HG02981 (cell line): ENCODE measurements around the gene BCOR.

Experiments used
- ATAC-seq: cut with Tn5 transposase; IDR thresholded peaks from one replicate; pipeline ENCODE4 v1.9.1; 2021; ENCODE audit warnings: mild to moderate bottlenecking, moderate library complexity; ENCODE audit not compliant: unreplicated experiment

BCOR gene

DNA sequence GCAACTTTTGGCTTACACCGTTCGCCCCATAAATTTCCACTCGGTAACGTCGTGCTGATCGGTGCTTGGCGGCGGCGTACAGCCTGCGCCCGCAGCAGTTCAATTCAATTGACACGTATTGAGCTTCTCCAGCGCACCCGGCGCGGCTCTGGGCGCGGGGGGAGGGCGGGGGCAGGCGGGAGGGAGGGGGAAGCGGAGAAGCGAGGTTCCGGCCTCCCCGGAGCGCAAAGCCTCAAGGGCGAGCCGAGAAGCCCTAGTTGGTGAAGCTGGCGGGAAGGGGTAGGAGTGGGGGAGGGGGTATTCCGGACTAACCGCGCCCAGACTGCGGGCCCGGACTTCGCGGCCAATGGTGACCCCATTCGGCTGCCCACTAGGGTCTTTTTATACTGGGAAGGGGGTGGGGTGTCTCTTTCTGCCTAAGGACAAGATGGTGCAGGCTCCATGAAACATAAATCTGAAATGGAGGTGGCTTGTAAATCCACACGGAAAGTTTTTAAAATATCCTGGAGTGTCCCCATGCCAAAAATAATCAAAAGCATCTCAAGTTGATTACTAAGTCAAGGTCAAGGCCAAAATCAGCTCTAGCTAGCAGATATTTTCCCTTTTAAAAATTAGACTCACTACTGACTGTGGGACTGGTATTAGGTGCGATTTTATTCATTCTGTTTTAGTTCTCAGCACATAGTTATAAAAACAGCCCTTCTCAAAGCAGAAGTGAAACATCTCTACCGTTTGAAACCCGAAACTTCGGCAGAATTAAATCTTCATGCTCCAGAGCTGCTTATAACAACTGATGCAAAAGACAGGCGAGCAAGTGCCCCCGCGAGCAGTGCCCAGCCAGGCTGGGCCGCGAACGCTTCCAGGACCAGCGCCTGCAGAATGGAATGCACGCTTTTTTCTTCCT is 1.5 kb upstream of the BCOR start:
- ATAC-seq, result peak; percentile 34

DNA sequence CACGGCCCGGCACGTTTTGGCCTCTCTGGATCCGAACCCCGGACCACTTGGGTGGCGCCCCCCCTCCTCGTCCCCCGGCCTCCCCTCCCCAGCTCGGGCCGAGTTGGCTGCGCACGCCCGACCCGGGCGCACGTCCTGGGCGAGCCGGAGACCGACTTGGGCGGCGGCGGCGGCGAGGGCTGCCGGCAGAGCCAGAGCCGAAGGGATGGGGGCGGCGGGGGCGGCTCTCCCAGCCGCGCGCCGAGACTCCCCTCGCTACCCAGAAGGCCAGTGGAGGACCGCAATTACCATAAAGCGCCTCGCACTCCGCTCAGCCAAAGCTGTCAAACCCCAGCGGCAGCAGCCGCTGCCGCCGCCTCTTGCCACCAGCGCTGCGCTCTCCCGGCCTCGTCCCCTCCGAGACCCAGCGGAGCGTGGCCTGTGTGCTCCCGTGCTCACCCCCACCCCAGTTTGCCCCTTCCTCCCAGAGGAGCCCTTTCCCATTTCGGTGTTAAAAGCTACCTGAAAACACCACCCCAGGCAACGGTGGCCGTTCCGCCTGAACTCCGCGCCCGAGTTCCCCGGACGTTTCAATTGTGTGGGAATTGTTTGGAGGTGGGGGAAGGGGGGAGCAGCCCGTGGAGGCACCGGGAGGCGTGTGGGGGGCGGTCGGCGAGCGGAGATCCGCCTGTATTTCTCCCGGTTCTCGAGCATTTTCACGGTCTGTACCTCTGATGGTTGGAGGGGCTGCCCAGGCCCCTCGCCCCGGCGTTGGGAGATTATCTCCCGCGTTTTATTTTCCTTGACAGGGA is 701 bp upstream of the BCOR start:
- no peak for ATAC-seq

- ATAC-seq, result no peak
Observed at GRCh38 chrX:40097141-40097503, 636 bp downstream of the BCOR start.

DNA sequence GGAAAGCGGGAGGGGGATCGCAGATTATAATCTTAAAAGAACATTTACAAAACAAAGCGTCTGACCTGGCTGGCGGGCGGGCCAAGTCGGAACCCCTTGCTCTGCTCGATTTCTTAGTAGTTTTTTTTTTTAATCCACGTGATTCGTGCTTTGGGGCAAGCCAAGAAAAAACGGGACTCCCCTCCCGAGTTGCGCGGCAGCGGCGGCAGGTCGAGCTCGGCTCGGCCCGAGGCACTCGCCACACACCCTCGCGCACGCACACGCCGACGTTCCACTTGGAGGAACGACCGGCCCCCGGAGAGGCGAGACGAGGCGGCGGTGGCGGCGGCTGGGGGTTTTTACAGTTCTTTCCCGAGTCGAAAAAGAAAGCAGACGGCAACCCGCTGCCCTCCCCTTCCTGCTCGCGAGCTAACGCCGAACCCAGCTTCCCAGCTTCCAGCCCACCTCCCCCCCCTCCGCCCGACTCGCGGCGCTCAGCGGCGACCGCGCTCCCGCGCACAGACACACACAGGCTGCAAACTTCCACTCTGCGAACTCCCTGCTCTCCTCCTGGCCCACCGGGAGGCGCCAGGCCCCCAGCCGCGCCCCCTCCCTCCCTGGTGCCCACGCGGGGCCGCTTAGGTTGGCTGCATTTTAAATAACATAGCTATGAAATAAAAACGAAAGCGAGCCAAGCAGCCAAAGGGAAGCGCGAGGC is 1.2 kb downstream of the BCOR start:
- no peak for ATAC-seq

- no peak for ATAC-seq
Observed at GRCh38 chrX:40095583-40096394, 2.0 kb downstream of the BCOR start.

DNA sequence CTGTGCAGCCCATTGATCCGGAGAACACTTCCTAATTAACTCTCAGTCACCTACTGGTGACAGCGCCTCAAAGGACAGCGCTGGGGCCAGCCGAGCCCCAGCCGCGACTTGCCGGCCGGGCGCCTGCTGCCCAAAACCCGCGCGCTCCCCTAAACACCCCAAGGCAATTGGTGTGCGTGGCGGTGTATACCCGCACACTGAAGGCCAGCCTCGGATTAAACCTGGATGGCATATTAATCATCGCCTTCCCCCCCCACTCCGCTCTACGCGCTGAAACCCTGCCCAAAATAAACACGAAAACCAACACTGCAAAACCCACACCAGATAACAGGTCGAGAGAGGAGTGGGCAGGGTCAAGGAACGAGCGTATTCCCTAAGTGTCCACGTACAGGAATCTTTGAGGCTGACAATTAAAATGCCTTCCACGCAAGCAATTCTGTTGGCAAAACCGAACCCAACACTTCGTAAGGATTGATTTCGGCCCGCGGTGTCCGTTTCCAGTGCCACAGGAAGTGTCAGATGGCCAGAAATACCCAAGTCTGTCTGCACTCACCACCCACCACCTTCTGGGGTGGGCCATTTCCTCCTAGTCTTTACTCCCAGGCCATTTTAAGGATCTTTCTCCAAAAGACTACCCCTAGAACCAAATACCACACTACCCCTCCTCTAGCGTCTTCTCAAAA is 2.7 kb downstream of the BCOR start:
- no peak for ATAC-seq

DNA sequence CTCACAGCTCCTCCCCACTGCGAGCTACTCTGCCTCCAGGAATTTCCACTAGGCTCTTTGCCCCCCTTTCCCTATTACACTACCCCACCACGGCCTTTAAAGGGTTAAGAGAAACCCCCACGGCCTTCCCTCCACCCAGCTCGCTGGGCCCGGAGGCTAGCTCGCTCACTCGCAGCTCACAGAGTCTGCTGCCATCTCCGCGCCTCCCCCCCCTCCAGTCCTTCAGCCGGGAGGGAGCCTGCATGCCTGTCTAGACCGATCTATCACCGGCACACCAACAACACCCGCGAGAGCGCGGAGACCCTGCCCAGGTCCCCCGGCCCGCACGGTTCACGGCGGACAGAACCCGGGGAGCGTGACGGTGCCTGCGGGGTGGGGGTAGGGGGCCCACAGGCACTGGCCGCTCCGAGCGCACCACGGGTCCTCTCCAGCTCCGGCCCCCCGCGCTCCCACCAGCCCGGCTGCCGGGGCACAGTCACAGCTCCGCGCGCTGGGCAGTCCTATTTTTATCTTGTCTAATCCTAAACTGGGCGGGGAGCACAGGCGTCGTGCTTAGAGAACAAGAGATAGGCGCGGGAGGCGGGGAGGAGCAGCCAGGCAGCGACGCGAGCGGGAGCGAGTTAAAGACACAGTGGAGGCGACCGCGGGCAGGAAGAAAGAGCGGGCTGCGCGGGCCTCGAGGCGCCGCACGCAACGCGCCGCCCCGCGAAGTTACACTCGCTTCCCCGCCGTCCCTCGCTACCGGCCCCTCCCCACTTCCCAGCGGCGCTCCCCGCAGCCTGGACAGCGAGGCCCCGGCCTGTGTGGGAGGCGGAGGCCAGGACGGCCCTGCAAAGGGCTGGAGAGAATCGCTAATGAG is 3.5 kb downstream of the BCOR start:
- no peak for ATAC-seq

- no peak for ATAC-seq
Observed at GRCh38 chrX:40093586-40093985, 4.2 kb downstream of the BCOR start.

GRCh38 chrX:40092808-40093435 is 4.8 kb downstream of the BCOR start:
- no peak for ATAC-seq

DNA sequence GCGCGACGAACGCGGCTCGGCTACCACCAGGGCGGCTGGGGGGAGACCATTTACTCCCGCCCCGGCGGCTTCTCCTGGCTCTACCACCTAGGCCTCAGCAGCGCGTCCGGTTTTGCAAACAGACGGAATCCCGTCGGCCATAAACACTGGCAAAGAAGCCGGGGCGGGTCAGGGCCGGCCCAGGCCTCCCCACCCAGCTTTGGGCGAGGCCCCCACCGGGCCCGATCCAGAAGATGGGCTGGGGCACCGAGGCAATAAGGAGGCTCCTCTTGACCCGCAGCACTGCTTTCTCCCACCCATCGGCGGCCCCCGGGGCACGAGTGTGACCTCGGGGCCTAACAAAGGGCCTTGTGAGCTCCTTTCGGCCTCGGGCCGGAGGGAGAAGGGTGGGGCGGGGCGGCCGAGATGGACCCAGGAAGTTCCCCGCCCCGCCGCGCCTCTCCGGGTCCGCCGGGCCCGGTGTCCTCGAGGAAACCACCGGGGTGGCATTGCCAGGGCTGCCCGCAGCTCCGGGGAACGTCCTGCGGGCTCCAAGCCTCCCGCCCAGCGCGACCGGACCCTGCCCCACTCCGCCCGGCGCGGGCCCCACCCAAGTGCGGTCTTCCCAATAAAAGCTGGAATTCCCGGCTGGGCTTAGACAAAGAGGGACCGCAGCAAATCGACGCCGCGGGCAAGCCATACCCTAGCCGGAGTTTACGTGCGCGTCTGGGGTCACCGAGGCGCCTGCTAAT is 5.9 kb downstream of the BCOR start:
- no peak for ATAC-seq

GRCh38 chrX:40090961-40091360 is 6.8 kb downstream of the BCOR start:
- ATAC-seq, result no peak

GRCh38 chrX:40090050-40090804 is 7.5 kb downstream of the BCOR start:
- no peak for ATAC-seq

DNA sequence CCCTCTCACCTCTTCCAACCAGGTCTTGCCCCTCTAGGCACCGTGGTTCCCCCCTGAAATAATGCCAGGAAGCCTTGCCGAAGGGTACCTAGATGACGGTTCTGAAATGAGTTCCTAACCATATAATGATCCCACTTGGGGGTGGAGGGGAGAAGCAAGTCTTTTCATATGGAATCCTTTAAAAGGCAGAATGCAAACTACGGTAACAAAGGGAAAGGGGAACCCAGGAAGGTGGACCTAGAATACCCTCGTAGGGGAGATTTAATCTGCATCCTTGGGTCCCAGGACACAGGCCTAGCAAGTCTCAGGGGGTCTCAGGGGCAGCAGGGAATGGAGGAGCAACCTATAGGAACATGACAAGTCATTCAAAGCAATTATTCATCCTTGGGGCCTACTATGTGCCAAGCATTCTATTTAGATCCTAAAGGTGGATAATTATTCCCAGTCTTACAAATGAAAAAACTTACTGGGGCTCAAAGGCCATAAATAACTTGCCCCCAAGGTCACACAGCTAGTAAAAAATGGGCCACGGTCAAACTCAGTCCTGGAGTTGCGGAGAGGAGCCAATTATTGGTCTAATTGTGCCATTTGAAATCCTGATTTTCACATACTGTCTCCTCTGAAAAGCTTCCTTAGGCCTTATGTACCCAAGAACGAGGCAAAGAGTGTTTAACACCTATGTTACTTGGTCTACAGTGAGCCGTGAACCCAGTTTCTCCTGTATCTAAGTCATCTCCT is 8.8 kb downstream of the BCOR start:
- no peak for ATAC-seq

GRCh38 chrX:40088299-40088625 is 9.5 kb downstream of the BCOR start:
- no peak for ATAC-seq

- ATAC-seq, result no peak
Observed at GRCh38 chrX:40087425-40088298, 10.1 kb downstream of the BCOR start.
